GM06990 (cell line): ENCODE data around the gene CNGA4.
"Not testable (repeated sequence)": the region's sequence is repeated elsewhere in the genome, so short reads cannot be mapped to it uniquely, and the experiment has no call there.

Experiments used
- DNase-seq: peaks from one replicate; pipeline ENCODE4 v3.0.0-alpha.2; 2011; ENCODE audit not compliant: insufficient read length; ENCODE audit errors: extremely low read depth
- H3K27me3 ChIP-seq: replicated peaks from 2 replicates; pipeline ENCODE4 v1.6.0; 2011; ENCODE audit warnings: low read length; ENCODE audit not compliant: control insufficient read depth, insufficient read depth
- H3K36me3 ChIP-seq: 2 replicates; pipeline ENCODE4 v1.5.1; 2011; ENCODE audit warnings: low read length; ENCODE audit not compliant: control insufficient read depth, insufficient read depth
- H3K4me3 ChIP-seq: replicated peaks from 2 replicates; pipeline ENCODE4 v1.5.1; 2011; ENCODE audit warnings: low read depth, mild to moderate bottlenecking, control low read depth, low read length
- CTCF ChIP-seq: IDR thresholded peaks from 2 replicates; pipeline ENCODE4 v1.5.1; 2011; ENCODE audit warnings: low read length, control low read depth, mild to moderate bottlenecking, inconsistent platforms; ENCODE audit not compliant: insufficient read depth, poor library complexity, severe bottlenecking

CNGA4 gene

GRCh38 chr11:6241316-6241715 is 2.4 kb downstream of the CNGA4 start:
- Histone ChIP-seq H3K36me3 (no peaks in the 10 kb centered on the region), H3K4me3 (no peak overlapping the region), H3K27me3 (no peaks in the 10 kb centered on the region)
- no peak for TF ChIP-seq CTCF
- no peak for DNase-seq

- H3K27me3 ChIP-seq: no peaks in the 10 kb centered on the region
- H3K36me3 ChIP-seq: no peaks in the 10 kb centered on the region
- no peak for DNase-seq
- no peak for TF ChIP-seq CTCF
- no peak overlapping the region for H3K4me3 ChIP-seq
Observed at GRCh38 chr11:6245536-6245935, 6.6 kb downstream of the CNGA4 start.

- H3K27me3 ChIP-seq: no peaks in the 10 kb centered on the region
- no peaks in the 10 kb centered on the region for H3K36me3 ChIP-seq
- no peak for TF ChIP-seq CTCF
- DNase-seq: no peak
- H3K4me3 ChIP-seq: no peak overlapping the region
Observed at GRCh38 chr11:6248248-6248647, 9.4 kb downstream of the CNGA4 start.

GRCh38 chr11:6248897-6249296 is 10.0 kb downstream of the CNGA4 start:
- not testable (repeated sequence) for H3K4me3 ChIP-seq, H3K36me3 ChIP-seq, DNase-seq, H3K27me3 ChIP-seq

GRCh38 chr11:6249770-6250555 is 11.1 kb downstream of the CNGA4 start:
- Histone ChIP-seq H3K36me3 (no peaks in the 10 kb centered on the region), H3K27me3 (no peaks in the 10 kb centered on the region), H3K4me3 (no peak overlapping the region)
- no peak for DNase-seq
- TF ChIP-seq CTCF: no peak

GRCh38 chr11:6251120-6251733 is 12.3 kb downstream of the CNGA4 start:
- TF ChIP-seq CTCF: peak; percentile 89
- Histone ChIP-seq H3K36me3 (no peaks in the 10 kb centered on the region), H3K27me3 (no peaks in the 10 kb centered on the region), H3K4me3 (no peak overlapping the region)
- DNase-seq: no peak
